Nephron progenitor cell (in vitro differentiated cells): Measurements from ENCODE around the gene CASP12.

Source experiments
- DNase-seq: peaks from one replicate; pipeline ENCODE4 v3.0.0; 2021
- H3K27ac Mint-ChIP-seq: 2 replicates; pipeline ENCODE4 v1.8.0; 2021; ENCODE audit warnings: mild to moderate bottlenecking, moderate library complexity, mixed read lengths
- H3K27me3 Mint-ChIP-seq: 2 replicates; pipeline ENCODE4 v1.8.0; 2021; ENCODE audit warnings: mild to moderate bottlenecking, low read depth, mixed read lengths; ENCODE audit not compliant: poor library complexity
- H3K36me3 Mint-ChIP-seq: 2 replicates; pipeline ENCODE4 v1.8.0; 2021; ENCODE audit warnings: low read depth, mixed read lengths
- H3K4me1 Mint-ChIP-seq: 2 replicates; pipeline ENCODE4 v1.8.0; 2021; ENCODE audit warnings: mixed read lengths
- H3K4me3 Mint-ChIP-seq: 2 replicates; pipeline ENCODE4 v1.8.0; 2021; ENCODE audit warnings: mild to moderate bottlenecking, moderate library complexity, mixed read lengths
- H3K9me3 Mint-ChIP-seq: 2 replicates; pipeline ENCODE4 v1.8.0; 2021; ENCODE audit warnings: mild to moderate bottlenecking, moderate library complexity, mixed read lengths
- TF ChIP-seq, protein P1 (sequence below): fragments of 200-600 bp; sonication (generic); IDR thresholded peaks from 2 replicates; pipeline ENCODE4 v1.5.0; 2021; ENCODE audit warnings: antibody characterized with exemption

CASP12 gene

DNA sequence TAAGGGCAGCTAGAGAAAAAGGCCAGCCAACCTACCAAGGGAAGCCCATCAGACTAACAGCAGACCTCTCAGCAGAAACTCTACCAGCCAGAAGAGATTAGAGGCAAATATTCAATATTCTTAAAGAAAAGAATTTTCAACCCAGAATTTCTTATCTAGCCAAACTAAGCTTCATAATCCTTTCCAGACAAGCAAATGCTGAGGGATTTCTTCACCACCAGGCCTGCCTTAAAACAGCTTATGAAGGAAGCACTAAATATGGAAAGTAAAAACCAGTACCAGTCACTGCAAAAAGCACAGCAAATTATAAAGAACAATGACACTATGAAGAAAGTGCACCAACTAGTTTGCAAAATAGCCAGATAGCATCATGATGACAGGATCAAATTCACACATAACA lies 30.6 kb upstream of the CASP12 start:
- Mint-ChIP-seq H3K4me1 (no peaks in the 10 kb centered on the region), H3K9me3 (peaks cover 68% of the 10 kb centered on the region), H3K36me3 (no peaks in the 10 kb centered on the region), H3K27me3 (peaks cover 6% of the 10 kb centered on the region), H3K27ac (no peak overlapping the region), H3K4me3 (no peak overlapping the region)
- TF ChIP-seq, protein P1, sequence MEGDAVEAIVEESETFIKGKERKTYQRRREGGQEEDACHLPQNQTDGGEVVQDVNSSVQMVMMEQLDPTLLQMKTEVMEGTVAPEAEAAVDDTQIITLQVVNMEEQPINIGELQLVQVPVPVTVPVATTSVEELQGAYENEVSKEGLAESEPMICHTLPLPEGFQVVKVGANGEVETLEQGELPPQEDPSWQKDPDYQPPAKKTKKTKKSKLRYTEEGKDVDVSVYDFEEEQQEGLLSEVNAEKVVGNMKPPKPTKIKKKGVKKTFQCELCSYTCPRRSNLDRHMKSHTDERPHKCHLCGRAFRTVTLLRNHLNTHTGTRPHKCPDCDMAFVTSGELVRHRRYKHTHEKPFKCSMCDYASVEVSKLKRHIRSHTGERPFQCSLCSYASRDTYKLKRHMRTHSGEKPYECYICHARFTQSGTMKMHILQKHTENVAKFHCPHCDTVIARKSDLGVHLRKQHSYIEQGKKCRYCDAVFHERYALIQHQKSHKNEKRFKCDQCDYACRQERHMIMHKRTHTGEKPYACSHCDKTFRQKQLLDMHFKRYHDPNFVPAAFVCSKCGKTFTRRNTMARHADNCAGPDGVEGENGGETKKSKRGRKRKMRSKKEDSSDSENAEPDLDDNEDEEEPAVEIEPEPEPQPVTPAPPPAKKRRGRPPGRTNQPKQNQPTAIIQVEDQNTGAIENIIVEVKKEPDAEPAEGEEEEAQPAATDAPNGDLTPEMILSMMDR, result no peak
- DNase-seq, result no peak

DNA sequence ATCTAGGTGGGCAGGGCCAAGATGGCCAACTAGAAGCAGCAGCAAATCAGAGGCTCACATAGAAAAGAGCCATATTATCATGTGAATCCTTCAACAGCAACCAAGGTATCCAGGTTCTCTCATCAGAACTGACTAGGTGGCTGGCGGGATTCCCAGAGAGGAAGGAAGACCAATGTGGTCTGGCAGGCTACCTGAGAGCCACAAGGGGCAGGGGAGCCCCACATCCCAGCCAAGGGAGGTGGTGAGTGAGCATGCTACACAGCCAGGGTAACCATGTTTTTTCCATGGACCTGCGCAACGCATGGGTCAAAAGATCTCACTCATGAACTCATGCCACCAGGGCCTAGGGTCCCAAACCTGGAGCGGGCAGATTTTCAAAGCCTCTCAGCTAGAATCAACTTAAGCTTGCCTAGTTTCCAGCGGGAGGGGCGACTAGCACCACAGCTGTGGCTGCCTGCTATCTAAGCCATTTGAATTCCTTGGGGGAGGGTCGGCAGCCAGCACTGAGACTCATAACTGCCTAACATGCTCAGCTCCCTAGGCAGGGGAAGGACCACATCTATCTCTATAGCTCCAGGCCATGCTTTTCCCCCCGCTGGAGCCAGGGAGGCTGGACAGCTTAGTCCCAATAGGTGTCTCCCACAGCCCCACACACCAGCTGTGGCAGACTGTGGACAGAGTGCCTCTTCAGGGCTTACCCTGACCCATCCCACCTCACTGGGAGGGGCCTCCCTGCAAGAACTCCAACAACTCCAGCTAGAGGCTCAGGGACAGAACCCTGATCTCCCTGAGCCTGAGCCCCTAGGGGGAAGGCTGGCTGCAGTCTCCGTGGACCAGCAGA lies 28.7 kb upstream of the CASP12 start:
- Mint-ChIP-seq H3K4me3 (no peak overlapping the region), H3K36me3 (no peaks in the 10 kb centered on the region), H3K27ac (no peak overlapping the region), H3K4me1 (no peaks in the 10 kb centered on the region), H3K9me3 (peaks cover 67% of the 10 kb centered on the region), H3K27me3 (peaks cover 6% of the 10 kb centered on the region)
- DNase-seq, result peak; percentile 1
- TF ChIP-seq, protein P1, result no peak

DNA sequence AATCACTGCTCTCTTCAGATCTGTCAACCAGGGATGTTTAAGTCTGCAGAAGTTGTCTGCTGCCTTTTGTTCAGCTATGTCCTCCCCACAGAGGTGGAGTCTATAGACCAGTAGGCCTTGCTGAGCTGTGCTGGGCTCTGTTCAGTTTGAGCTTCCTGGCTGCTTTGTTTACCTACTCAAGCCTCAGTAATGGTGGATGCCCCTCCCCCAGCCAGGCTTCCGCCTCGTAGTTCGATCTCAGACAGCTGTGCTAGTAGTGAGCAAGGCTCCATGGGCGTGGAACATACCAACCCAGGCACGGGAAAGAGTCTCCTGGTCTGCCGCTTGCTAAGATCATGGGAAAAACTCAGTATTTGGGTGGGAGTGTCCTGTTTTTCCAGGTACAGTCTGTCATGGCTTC lies 27.6 kb upstream of the CASP12 start:
- Mint-ChIP-seq H3K4me1 (no peaks in the 10 kb centered on the region), H3K36me3 (no peaks in the 10 kb centered on the region), H3K27me3 (peaks cover 6% of the 10 kb centered on the region), H3K4me3 (no peak overlapping the region), H3K9me3 (peaks cover 57% of the 10 kb centered on the region), H3K27ac (no peak overlapping the region)
- TF ChIP-seq, protein P1, result no peak
- DNase-seq, result no peak

DNA sequence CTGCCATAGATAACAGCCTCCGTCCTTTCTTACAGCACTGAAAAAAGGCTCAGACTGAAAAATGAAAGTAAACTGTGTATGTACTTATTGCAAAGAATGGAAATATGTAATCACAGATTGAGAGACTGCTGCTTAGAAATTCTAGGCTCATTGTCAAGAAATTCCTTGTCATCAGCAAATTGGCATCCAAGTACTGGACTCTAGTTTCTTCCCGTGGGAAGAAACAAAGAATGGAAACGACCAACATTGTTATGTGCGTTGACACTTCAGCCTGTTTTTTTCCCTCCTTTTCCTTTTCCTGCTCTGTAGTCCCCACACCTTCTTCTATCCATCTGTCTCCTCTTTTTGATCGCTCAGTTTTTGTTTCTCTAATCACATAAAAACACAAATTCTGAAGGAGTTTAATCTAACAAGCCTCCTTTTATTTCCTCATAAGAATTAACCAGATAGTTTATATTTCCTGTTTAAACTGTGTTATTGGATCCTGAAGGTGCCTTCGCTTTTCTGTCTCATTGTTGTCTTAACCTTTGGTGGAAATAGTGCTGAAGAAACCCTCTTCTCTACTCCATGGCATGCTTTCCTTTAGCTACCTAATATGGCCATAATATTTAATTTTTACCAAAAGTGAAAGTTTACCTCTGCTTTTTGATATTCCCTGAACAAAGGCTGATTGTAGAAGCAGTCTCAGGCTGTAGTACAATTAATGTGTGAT lies 20.0 kb upstream of the CASP12 start:
- Mint-ChIP-seq H3K4me3 (no peak overlapping the region), H3K36me3 (no peaks in the 10 kb centered on the region), H3K27ac (no peak overlapping the region), H3K4me1 (no peaks in the 10 kb centered on the region), H3K9me3 (peaks cover 2% of the 10 kb centered on the region), H3K27me3 (peaks cover 6% of the 10 kb centered on the region)
- TF ChIP-seq, protein P1, result no peak
- no peak for DNase-seq

DNA sequence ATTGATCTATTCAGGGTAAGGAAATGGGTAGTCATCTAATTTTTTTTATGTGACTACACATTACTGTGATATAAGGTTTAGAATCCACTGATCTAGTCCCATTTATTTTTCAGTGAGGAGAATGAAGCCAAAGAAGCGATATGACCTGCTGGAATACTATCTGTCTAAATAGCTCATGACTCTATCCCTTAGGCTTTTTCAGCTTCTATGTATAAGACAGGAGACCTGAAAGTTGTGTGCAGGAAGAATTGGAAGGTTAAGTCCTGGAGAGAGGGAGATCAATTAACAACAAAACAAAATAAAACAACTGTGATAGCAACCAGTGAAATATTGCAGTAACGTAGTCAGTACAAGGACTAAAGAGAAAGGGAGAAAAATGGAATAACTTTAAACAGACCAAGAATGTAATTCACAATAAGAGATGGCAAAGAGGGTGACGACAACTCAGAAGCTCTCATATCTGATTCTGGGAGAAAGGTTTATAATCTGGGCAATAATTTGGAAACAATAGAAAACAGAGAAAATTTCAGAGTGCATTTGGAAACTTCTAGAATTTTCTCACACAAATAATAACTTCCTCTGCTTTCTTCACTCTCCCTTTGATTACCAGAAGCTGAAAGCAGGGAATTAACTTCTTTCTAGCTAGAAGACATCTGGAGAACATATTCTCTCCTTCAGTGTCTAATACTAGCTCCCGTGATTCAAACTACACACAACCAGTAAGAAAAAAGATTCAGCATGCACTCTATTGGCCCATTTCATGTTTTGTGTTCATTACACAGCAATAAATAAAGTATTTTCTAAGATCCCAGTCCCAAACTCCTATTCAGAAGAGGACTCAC lies 19.2 kb upstream of the CASP12 start:
- H3K27me3 Mint-ChIP-seq, result peaks cover 6% of the 10 kb centered on the region
- H3K27ac Mint-ChIP-seq, result no peak overlapping the region
- no peak for DNase-seq
- no peak overlapping the region for H3K4me3 Mint-ChIP-seq
- H3K9me3 Mint-ChIP-seq, result no peaks in the 10 kb centered on the region
- H3K36me3 Mint-ChIP-seq, result no peaks in the 10 kb centered on the region
- no peaks in the 10 kb centered on the region for H3K4me1 Mint-ChIP-seq
- TF ChIP-seq, protein P1, result no peak
